CD14-positive monocyte (primary cell): ENCODE data around the gene GNRHR. TPM values are rescaled to one million over a fixed set of nuclear protein-coding genes. Genes with fewer than 3 reads are reported as not detected.

Experiments
- DNase-seq, 3 donors: peaks; one replicate each; pipeline ENCODE4 v3.0.0-alpha.2; 2011 to 2022
- H2AFZ ChIP-seq: 2 replicates; pipeline ENCODE4 v1.6.0; 2012; ENCODE audit warnings: mild to moderate bottlenecking, low read depth, low read length, inconsistent platforms; ENCODE audit not compliant: insufficient read depth, poor library complexity, severe bottlenecking
- H3K27ac ChIP-seq, 2 donors: 1 replicate in 1 of 2; 2 replicates in 1 of 2; pipeline ENCODE4 v1.5.1; 2012 to 2013; ENCODE audit warnings: low read length in 2 of 2, control low read depth in 1 of 2, inconsistent platforms in 1 of 2, low read depth in 1 of 2, mild to moderate bottlenecking in 1 of 2
- H3K27me3 ChIP-seq, 2 donors: one replicate each; pipeline versions ENCODE4 v1.6.0 to v1.6.1; 2011 to 2013; ENCODE audit warnings: low read length in 2 of 2; ENCODE audit not compliant: control insufficient read depth in 2 of 2, insufficient read depth in 2 of 2
- H3K36me3 ChIP-seq, 2 donors: replicated peaks in 1 of 2; 1 replicate in 1 of 2; 2 replicates in 1 of 2; pipeline versions ENCODE4 v1.5.1 to v1.6.1; 2012 to 2013; ENCODE audit warnings: low read length in 2 of 2, control low read depth in 1 of 2, inconsistent platforms in 1 of 2, mild to moderate bottlenecking in 1 of 2; ENCODE audit not compliant: insufficient read depth in 2 of 2, control insufficient read depth in 1 of 2
- H3K4me1 ChIP-seq, 2 donors: 1 replicate in 1 of 2; 2 replicates in 1 of 2; pipeline versions ENCODE4 v1.5.1 to v1.6.1; 2012 to 2013; ENCODE audit warnings: low read length in 2 of 2, control low read depth in 1 of 2, inconsistent platforms in 1 of 2, mild to moderate bottlenecking in 1 of 2, moderate library complexity in 1 of 2; ENCODE audit not compliant: insufficient read depth in 2 of 2, control insufficient read depth in 1 of 2
- H3K4me2 ChIP-seq: replicated peaks from 2 replicates; pipeline ENCODE3; 2012; ENCODE audit warnings: low read length, moderate library complexity, mild to moderate bottlenecking; ENCODE audit not compliant: poor library complexity, severe bottlenecking; ENCODE audit errors: extremely low read depth
- H3K4me3 ChIP-seq, 3 experiments: fragments of 200-600 bp in 1 of 3; sonication (generic) in 1 of 3; replicated peaks in 1 of 3; 1 replicate in 2 of 3; 2 replicates in 1 of 3; pipeline ENCODE4 v1.5.1; 2011 to 2013; ENCODE audit warnings: low read length in 3 of 3, mild to moderate bottlenecking in 3 of 3, control low read depth in 2 of 3, low read depth in 2 of 3, inconsistent platforms in 1 of 3, moderate library complexity in 1 of 3
- H3K79me2 ChIP-seq: 2 replicates; pipeline ENCODE4 v1.6.0; 2012; ENCODE audit warnings: mild to moderate bottlenecking, control low read depth, inconsistent platforms, low read length, moderate library complexity; ENCODE audit not compliant: insufficient read depth
- H3K9ac ChIP-seq: 2 replicates; pipeline ENCODE4 v1.6.0; 2017; ENCODE audit warnings: low read length, mild to moderate bottlenecking; ENCODE audit not compliant: insufficient read depth, poor library complexity, severe bottlenecking
- H3K9me3 ChIP-seq, 2 donors: replicated peaks in 1 of 2; 1 replicate in 1 of 2; 2 replicates in 1 of 2; pipeline versions ENCODE4 v1.5.1 to v1.6.1; 2012 to 2013; ENCODE audit warnings: low read length in 2 of 2, control low read depth in 1 of 2; ENCODE audit not compliant: control insufficient read depth in 1 of 2, insufficient read depth in 1 of 2
- H4K20me1 ChIP-seq: 2 replicates; pipeline ENCODE4 v1.6.0; 2012; ENCODE audit warnings: mild to moderate bottlenecking, low read length, control low read depth, moderate library complexity; ENCODE audit not compliant: insufficient read depth
- H3K27ac Mint-ChIP-seq, 7 donors: one replicate each; pipeline ENCODE4 v1.8.0; 2020; ENCODE audit warnings: mild to moderate bottlenecking in 7 of 7, mixed read lengths in 7 of 7, moderate library complexity in 6 of 7, inconsistent platforms in 2 of 7
- H3K27me3 Mint-ChIP-seq, 3 donors: one replicate each; pipeline ENCODE4 v1.8.0; 2021 to 2022; ENCODE audit warnings: low read depth in 3 of 3, mild to moderate bottlenecking in 3 of 3, mixed read lengths in 3 of 3, moderate library complexity in 3 of 3, inconsistent platforms in 1 of 3
- H3K36me3 Mint-ChIP-seq, 2 donors: one replicate each; pipeline ENCODE4 v1.8.0; 2020; ENCODE audit warnings: mixed read lengths in 2 of 2, inconsistent platforms in 1 of 2, mild to moderate bottlenecking in 1 of 2
- H3K4me1 Mint-ChIP-seq: one replicate; pipeline ENCODE4 v1.8.0; 2020; ENCODE audit warnings: mild to moderate bottlenecking, mixed read lengths
- H3K4me3 Mint-ChIP-seq, 2 donors: one replicate each; pipeline ENCODE4 v1.8.0; 2020; ENCODE audit warnings: mild to moderate bottlenecking in 2 of 2, mixed read lengths in 2 of 2, moderate library complexity in 1 of 2
- H3K9me3 Mint-ChIP-seq, 7 donors: one replicate each; pipeline ENCODE4 v1.8.0; 2020 to 2022; ENCODE audit warnings: mixed read lengths in 7 of 7, mild to moderate bottlenecking in 6 of 7, moderate library complexity in 6 of 7, inconsistent platforms in 2 of 7
- CTCF ChIP-seq: fragments of 200-600 bp; IDR thresholded peaks from one replicate; pipeline ENCODE4 v1.8.0; 2022; ENCODE audit warnings: antibody characterized with exemption, mild to moderate bottlenecking
- WGBS: methylation state at CpG from one replicate; pipeline ENCODE4 v1.1.5; 2013; ENCODE audit warnings: missing lambda C conversion rate; ENCODE audit not compliant: insufficient coverage; 5-methylcytosine and 5-hydroxymethylcytosine counted together
- intact Hi-C, 2 donors: fragments of 100-400 bp; cut with micrococcal nuclease; formaldehyde crosslinking; loops; one replicate each; pipeline versions ENCODE4 v1.15.0 to v1.15.1; 2023
- polyA plus RNA-seq, 3 donors: library from polyadenylated mRNA; depleted of rRNA in 1 of 3; unstranded in 2 of 3; stranded (reverse) in 1 of 3; fragments of 300-500 nt in 2 of 3; fragments of >200 nt in 1 of 3; fragmentation: Illumina TruSeq in 2 of 3; gene quantifications; 1 replicate in 2 of 3; 2 replicates in 1 of 3; pipeline ENCODE4 v1.2.3, GENCODE V29; 2012 to 2021

Gene GNRHR
- polyA plus RNA-seq, 3 donors: not detected

- intact Hi-C loops: loop anchor here in 1 of 2 donors (10.0 kb wide), 1 partner anchor 153 kb away; the partner anchor contains the start of gene CENPC
- H2AFZ ChIP-seq: no peak overlapping the region
- no peaks in the 10 kb centered on the region for H3K9me3 ChIP-seq
- H3K27ac ChIP-seq: no peak overlapping the region
- Mint-ChIP-seq H3K4me1 (peaks cover 21% of the 10 kb centered on the region), H3K9me3 (peaks cover 0 to under 1% (median 0%) of the 10 kb centered on the region in 7 donors), H3K4me3 (no peak overlapping the region), H3K27ac (peak overlapping the region in 2 of 7 donors; percentile 4 to 50), H3K27me3 (peaks cover 0 to 3% (median 0%) of the 10 kb centered on the region in 3 donors), H3K36me3 (peaks cover 25 to 31% of the 10 kb centered on the region in 2 donors)
- WGBS: 69% methylated on average over 4 of the region's 7 CpGs
- no peak for TF ChIP-seq CTCF
- no peak overlapping the region for H3K4me3 ChIP-seq
- peaks cover 68% of the 10 kb centered on the region for H3K79me2 ChIP-seq
- peaks cover 8 to 26% of the 10 kb centered on the region in 2 donors for H3K36me3 ChIP-seq
- no peaks in the 10 kb centered on the region for H3K27me3 ChIP-seq
- H4K20me1 ChIP-seq: peaks cover 7% of the 10 kb centered on the region
- no peak for DNase-seq
- H3K9ac ChIP-seq: no peak overlapping the region
- no peak overlapping the region for H3K4me2 ChIP-seq
- H3K4me1 ChIP-seq: peaks cover 17 to 21% of the 10 kb centered on the region in 2 donors
These were observed 56.1 kb downstream of the GNRHR start for GRCh38 chr4:67697860-67698687.

- Histone ChIP-seq H3K9ac (no peak overlapping the region), H4K20me1 (peaks cover 7% of the 10 kb centered on the region), H2AFZ (no peak overlapping the region), H3K27me3 (no peaks in the 10 kb centered on the region), H3K9me3 (no peaks in the 10 kb centered on the region), H3K4me2 (no peak overlapping the region), H3K79me2 (peaks cover 55% of the 10 kb centered on the region), H3K27ac (no peak overlapping the region), H3K4me1 (peaks cover 9 to 13% of the 10 kb centered on the region in 2 donors), H3K4me3 (no peak overlapping the region), H3K36me3 (peaks cover 18 to 46% of the 10 kb centered on the region in 2 donors)
- no CpG with 5 or more reads among the region's 2 CpGs for WGBS
- intact Hi-C loops: loop anchor here in 1 of 2 donors (10.0 kb wide), 1 partner anchor 151 kb away; the partner anchor contains the start of gene CENPC
- H3K9me3 Mint-ChIP-seq: peaks cover 0 to 5% (median 2%) of the 10 kb centered on the region in 7 donors
- no peak for TF ChIP-seq CTCF
- H3K27me3 Mint-ChIP-seq: peaks cover 0 to 3% (median 0%) of the 10 kb centered on the region in 3 donors
- peaks cover 43 to 47% of the 10 kb centered on the region in 2 donors for H3K36me3 Mint-ChIP-seq
- DNase-seq: no peak
- H3K4me3 Mint-ChIP-seq: no peak overlapping the region
- H3K4me1 Mint-ChIP-seq: peaks cover 19% of the 10 kb centered on the region
- H3K27ac Mint-ChIP-seq: no peak overlapping the region
These were observed 58.1 kb downstream of the GNRHR start for GRCh38 chr4:67696061-67696460.
